Measurements from ENCODE around the gene SLX9. TPM values are rescaled to one million over a fixed set of nuclear protein-coding genes. Genes with fewer than 3 reads are reported as not detected.

SLX9 gene
- total and polyA plus RNA-seq, 7 donors, result 9.7 to 38.8 (median 20.7) TPM

DNA sequence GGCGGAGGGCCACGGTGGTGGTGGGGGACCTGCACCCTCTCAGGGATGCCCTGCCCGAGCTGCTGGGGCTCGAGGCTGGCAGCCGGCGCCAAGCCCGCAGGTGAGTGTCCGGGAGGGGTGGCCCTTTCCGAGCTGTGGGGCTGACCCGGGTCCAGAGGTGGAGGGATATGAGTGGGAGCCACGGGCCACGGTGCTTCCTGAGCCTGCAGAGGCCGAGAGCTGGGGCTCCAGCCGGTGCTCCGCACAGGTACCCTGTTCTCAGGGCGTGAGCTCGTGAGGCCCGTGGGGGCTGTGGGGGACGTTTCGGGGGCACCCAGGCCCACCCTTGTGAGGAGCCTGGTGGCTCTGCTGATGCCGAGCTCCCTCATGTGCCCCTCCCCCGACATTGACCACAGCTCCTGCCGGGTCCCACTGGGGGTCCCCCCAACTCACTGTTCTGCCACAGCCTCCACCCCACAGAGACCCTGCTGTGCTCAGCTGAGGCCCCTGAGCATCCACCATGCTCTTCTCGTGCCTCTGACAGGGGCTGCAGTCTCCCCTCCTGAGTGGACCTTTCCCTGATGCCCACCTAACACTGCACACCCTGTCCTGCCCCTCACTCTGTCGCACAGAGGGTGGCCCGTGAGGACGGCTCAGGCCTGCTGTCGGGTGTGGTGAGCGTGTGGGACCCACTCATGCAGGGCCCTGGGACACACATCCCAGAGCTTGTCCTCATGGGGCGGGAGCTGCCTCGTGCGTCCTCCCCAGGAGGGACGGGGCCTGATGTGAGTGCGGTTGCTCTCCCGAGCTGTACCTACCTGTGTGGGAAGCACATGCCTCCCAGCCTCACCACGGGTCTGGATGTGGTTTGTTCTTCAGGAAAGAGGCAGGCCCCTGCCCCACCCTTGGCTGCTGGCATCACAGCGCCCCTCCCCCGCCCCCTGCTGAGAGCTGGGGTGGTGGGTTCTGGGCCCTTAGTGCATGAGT, 27.5 kb downstream of the SLX9 start:
- 88 to 93% methylated on average over 38 of the region's 38 CpGs for WGBS, 2 donors
- Histone ChIP-seq H3K36me3 (no peaks in the 10 kb centered on the region), H3K27me3 (no peaks in the 10 kb centered on the region), H3K9me3 (no peaks in the 10 kb centered on the region), H3K27ac (peak overlapping the region; percentile 50 to 91 (median 74)), H3K4me3 (peak overlapping the region; percentile 25 to 59 (median 46)), H3K4me1 (peaks cover 0 to 97% (median 77%) of the 10 kb centered on the region in 4 donors)
- intact Hi-C loops (cut with DNase I), result loop anchor here (10.0 kb wide), 1 partner anchor 327 kb away; no protein-coding TSS in a partner anchor
- TF ChIP-seq POLR2AphosphoS5 (IDR thresholded peaks at IDR 0.05), result no peak
- DNase-seq, result peak; percentile 69

- H3K4me1 ChIP-seq, result peaks cover 0 to 91% (median 66%) of the 10 kb centered on the region in 4 donors
- DNase-seq, result peak; percentile 54
- peaks cover 0 to 11% (median 0%) of the 10 kb centered on the region in 4 donors for H3K36me3 ChIP-seq
- H3K9me3 ChIP-seq, result no peaks in the 10 kb centered on the region
- peak overlapping the region in 2 of 4 donors; percentile 19 to 23 for H3K4me3 ChIP-seq
- no peaks in the 10 kb centered on the region for H3K27me3 ChIP-seq
- intact Hi-C loops (cut with DNase I), result loop anchor here (10.0 kb wide), 1 partner anchor 326 kb away; no protein-coding TSS in a partner anchor
- TF ChIP-seq CTCF (IDR thresholded peaks at IDR 0.05) (no peak), EP300 (IDR thresholded peaks at IDR 0.05) (no peak), POLR2AphosphoS5 (IDR thresholded peaks at IDR 0.05) (no peak), POLR2A (IDR thresholded peaks at IDR 0.05) (no peak)
- peak overlapping the region; percentile 47 to 91 (median 74) for H3K27ac ChIP-seq
- WGBS, 2 donors, result 84 to 91% methylated on average over 20 of the region's 20 CpGs
These were observed 29.3 kb downstream of the SLX9 start for GRCh38 chr21:44969066-44969670.

DNA sequence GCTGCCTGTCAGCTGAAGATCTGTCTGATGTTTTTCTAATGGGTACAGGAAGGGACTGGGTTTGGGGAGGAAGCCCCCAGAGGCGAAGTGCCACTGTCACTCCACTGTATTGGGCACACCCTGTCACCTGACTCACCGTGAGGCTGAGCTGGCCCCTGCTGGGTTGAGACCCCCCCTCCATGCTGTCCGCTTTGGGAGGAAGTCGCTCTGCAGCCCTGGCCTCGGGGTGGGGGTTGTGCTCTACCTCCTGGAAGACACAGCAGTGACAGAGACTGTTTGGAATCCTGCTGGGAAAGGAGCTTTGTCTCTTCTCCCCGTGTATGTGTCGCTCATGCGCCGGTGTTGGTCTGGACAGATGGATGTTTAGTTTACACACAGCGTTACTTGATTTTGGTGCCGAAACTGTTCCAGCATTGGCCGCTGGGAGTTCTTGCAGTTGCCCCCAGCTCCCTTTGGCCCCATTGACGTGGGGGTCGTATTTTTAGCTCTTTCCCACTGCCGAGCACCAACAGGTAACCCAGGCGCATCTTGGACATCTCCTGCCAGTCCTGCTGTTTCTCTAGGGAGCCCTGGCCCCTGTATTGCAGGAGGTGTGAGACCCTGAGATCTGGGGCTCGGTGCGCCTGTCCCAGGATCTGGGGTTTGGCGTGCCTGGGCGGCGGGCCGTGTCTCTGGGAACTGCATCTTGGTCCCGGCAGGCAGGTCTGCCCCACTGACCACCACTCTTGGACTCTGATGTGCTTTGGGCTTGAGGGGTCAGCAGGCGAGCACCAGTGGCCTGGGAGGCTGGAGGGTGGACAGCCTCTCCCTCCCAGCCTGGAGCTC, 30.3 kb downstream of the SLX9 start:
- no peaks in the 10 kb centered on the region for H3K9me3 ChIP-seq
- WGBS, 2 donors, result 81 to 91% methylated on average over 24 of the region's 24 CpGs
- peaks cover 0 to 82% (median 63%) of the 10 kb centered on the region in 4 donors for H3K4me1 ChIP-seq
- intact Hi-C loops (cut with DNase I), result loop anchor here (10.0 kb wide), 1 partner anchor 325 kb away; no protein-coding TSS in a partner anchor
- peak overlapping the region in 2 of 4 donors; percentile 19 to 23 for H3K4me3 ChIP-seq
- TF ChIP-seq CTCF (IDR thresholded peaks at IDR 0.05), result no peak
- peak in 1 of 4 donors; percentile 30 for TF ChIP-seq POLR2AphosphoS5 (IDR thresholded peaks at IDR 0.05)
- peak overlapping the region; percentile 47 to 91 (median 74) for H3K27ac ChIP-seq
- no peaks in the 10 kb centered on the region for H3K27me3 ChIP-seq
- peaks cover 0 to 21% (median 3%) of the 10 kb centered on the region in 4 donors for H3K36me3 ChIP-seq
- peak; percentile 77 for DNase-seq

DNA sequence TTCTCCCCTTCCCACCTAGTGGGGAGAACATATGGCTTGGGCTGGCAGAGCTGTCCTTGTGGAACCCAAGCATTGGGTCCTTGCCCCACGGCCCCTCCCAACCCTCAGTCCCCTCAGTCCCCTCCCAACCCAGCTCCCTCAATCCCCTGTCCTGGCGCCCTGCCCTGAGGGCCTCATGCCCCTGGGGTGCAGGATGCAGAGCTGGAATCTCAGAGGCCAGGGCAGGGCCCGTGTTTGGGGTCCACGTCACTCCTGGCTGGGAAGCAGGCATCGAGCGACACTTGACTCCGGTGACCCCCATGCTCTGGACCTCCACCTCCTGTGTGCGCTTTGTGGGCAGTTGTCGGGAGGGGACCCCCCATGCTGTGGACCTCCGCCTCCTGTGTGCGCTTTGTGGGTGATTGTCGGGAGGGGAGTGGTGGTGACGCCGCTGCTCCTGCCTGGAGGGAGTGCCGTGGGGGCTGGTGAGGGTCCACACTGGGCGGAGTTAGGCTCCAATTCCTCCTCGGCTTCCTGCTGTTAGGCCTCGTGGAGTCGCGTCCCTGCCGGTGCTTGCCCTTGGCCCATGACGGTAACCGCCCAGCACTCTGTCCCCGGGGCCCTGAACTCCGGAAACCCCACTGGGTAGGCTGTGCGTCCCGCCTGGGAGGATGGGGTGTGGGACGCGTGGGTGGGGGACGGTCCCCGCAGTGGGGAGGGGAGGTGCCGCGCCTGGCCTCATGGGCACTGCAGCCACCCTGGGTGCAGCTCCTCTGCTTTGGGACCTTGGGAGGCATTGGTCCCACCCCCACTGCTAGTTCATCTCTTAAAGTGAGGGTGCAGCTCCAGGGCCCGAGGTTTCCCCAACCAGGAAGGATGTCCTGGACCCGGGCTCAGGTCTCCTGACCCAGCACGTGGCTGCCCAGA, 31.2 kb downstream of the SLX9 start:
- WGBS, 2 donors, result 93 to 94% methylated on average over 36 of the region's 36 CpGs
- no peaks in the 10 kb centered on the region for H3K9me3 ChIP-seq
- H3K27me3 ChIP-seq, result no peaks in the 10 kb centered on the region
- TF ChIP-seq CTCF (IDR thresholded peaks at IDR 0.05), result no peak
- TF ChIP-seq POLR2AphosphoS5 (IDR thresholded peaks at IDR 0.05), result no peak
- TF ChIP-seq EP300 (IDR thresholded peaks at IDR 0.05), result no peak
- no peak for TF ChIP-seq POLR2A (IDR thresholded peaks at IDR 0.05)
- peaks cover 0 to 82% (median 58%) of the 10 kb centered on the region in 4 donors for H3K4me1 ChIP-seq
- peaks cover 0 to 25% (median 7%) of the 10 kb centered on the region in 4 donors for H3K36me3 ChIP-seq
- H3K27ac ChIP-seq, result peak overlapping the region; percentile 7 to 91 (median 74)
- intact Hi-C loops (cut with DNase I), result no loop called here
- peak; percentile 67 for DNase-seq
- peak overlapping the region in 2 of 4 donors; percentile 19 to 23 for H3K4me3 ChIP-seq

All from sigmoid colon (tissue), 7 donors.